Ecto neural progenitor cell (in vitro differentiated cells): Measurements from ENCODE around the gene TSPAN14.

Source experiments
- DNase-seq: peaks from one replicate; pipeline ENCODE4 v3.0.0-alpha.2; 2018; ENCODE audit warnings: low spot score

Gene TSPAN14

DNA sequence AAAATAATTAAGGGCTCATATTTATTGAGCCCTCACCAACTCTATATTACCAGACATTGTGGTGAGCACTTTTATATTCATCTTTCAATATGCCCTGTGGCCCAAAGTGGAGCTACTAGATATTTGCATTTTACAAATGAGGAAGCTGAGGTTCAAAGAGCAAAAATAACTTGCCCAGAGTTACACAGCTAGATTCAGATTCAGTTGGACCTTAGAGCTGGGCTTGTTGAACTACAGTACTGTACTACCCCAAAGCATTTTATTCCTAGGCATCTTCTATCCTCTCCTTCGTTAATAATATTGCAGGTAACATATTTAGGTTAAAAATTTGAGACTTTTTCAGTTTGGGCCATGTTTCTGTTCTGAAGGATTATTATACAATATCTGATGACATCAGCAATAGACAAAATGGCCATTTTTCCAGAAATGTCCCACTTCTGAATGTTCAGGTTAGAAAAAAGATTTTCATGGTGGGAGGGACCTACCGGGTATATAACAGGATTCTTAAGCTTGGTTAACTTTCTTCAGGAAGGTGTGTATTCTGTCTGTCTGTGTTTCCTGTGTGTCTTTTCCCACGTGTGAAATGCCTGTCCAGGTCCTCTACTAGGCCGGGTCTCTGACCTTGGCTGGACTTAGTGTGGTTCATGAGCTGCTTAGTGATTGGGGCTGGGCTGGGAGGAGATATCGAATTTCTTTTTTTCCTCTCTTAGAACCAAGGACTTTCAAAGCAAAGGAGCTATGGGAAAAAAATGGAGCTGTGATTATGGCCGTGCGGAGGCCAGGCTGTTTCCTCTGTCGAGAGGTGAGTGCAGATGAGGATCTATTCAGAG, 32.2 kb upstream of the TSPAN14 start:
- DNase-seq = no peak

DNA sequence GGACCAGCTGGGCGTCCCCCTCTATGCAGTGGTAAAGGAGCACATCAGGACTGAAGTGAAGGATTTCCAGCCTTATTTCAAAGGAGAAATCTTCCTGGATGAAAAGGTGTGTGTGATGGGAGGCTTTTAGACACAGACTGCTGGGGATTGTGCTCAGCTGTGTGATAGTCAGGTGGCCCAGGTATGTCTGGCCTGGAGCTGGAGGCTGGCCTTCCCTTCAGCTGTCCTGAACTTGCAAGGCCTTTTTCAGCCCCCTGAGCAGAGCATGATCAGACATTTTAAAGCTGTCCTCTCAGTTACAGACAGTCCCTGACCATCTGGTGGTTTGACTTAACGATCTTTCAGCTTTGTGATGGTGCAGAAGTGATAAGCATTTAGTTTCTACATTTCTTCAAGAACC, 28.2 kb upstream of the TSPAN14 start:
- DNase-seq = no peak

DNA sequence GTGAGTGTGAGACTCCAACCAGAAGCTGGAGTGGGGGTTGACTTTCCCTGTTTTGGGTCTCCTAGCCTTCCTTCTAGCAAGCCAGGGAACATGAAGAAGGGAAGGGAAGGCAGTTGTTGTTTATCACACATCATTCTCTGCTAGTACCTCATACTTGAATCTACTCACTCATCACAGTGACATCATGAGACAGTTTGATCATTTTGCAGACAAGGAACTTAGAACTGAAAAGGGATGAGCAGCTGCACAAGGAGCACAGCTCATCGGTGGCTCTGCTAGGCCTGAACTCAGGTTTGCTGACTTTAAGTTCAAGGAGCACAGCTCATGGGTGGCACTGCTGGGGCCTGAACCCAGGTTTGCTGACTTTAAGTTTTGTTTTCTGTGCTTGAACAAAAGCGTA, 26.6 kb upstream of the TSPAN14 start:
- DNase-seq = no peak

DNA sequence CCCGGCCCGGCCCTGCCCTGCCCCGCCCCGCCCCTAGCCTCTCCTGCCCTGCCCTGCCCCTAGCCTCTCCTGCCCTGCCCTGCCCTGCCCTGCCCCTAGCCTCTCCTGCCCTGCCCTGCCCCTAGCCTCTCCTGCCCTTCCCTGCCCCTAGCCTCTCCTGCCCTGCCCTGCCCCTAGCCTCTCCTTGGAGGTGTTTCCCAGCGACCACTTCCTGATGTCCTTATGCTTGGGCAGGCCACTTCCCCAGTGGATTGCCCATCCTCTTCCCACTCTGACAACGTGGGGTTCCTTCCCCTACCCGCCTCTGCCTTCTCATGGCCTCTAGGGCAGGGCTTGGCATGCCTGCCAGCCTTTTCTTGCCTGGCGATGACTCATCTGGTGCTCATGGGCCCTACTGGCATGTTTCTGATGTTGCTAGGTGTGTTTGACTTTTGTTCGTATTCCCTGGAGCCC, 24.6 kb upstream of the TSPAN14 start:
- DNase-seq = no peak

DNA sequence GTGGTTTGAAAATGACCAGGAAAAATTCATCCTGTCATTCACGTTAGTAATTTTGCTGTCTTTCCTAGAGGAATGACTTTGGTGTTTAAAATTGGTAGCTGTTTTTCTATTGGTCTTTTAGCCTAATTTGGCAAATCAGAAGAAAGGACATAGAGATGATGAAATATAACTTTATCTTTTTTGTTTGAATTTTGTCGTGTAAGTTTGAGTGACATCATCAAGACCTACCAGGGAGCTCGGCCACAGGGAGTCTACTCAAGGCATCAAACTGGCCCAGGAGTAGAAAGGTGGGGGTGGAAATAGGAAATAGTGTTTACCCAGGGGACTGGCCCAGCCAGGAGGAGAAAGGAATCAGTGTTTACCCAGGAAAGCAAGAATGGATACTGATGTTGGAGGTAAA, 21.0 kb upstream of the TSPAN14 start:
- DNase-seq = no peak

DNA sequence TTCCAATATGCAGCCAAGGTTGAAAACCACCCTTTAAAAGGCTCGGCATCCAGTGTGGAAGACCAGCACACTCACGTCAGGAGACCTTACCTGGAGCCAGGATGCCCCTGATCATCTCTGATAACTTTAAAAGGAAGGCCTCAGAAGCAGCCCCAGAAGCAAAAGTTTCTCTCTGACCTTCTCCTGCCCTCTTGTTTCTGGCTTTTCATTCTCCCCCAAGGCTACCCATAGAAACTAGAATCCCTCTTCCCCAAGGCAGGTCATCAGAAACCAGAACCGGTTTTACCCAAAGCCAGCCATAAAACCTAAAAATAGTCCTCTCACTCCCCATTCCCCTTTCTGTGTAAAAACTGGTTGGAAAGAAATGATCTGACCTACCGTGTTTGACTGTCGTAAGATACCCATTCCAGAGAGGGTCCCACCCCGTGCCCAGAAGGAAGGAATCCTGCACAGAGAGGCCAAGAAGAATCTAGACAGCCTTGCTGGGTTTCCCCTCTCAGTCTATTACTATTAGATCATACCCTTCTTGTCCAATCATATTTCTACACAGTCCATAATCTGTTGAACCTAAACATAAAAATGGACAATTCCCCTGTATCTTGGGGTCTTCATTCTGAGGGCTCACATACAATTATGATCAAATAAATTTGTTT, 17.5 kb upstream of the TSPAN14 start:
- DNase-seq = no peak

DNA sequence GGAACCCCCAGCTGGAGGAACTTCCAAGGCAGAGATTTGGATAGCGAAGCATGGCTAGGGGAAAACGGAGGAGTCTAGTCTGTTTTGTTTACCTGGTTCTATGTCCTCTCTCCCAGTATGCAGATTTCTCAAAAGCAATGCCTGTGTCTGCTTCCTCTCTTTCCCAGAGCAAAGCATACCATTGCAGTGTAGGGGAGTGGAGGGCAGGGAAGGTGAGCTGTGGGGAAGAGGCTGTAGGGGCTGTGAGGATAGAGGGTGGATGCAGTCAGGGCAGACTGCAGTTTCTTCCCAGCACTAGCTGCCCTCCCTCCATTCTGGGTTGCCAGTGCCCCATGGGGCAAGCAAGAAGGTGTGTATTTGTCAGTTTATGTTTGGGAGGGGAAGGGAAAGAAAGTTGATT, 16.9 kb upstream of the TSPAN14 start:
- DNase-seq = no peak

DNA sequence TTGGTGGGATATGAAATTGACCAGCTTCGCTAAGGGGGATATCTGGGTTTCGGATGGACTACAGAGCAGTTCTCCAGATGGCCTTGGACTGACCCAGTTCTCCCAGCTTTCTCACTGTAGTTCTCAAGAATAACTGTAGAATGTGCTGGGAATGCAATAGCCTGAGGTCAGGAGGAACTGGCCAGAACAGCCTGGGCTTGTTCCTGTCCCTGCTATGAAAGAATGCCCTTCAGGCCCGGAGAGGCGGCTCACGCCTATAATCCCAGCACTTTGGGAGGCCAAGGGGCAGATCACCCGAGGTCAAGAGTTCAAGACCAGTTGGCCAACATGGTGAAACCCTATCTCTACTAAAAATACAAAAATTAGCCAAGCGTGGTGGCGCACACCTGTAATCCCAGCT, 12.3 kb upstream of the TSPAN14 start:
- no peak for DNase-seq

DNA sequence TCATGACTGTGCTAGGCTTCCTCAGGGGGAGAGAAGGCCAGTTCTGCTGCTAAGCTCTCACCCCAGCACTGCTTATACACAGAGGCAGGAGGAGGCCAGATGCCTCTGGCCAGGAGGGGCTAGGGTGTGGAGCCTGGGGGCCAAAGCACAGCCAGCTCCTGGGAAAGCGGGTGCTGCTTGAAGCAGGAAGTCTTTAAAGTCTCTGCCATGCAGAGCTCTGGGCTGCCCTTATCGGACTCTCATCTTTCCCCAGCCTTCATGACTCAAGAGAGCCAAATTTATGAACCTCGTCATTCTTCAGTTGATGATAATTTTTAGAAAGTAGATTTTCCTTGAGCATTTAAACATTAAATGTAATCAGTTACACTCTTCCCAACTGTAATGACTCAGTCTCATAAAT, 11.2 kb upstream of the TSPAN14 start:
- DNase-seq = no peak

DNA sequence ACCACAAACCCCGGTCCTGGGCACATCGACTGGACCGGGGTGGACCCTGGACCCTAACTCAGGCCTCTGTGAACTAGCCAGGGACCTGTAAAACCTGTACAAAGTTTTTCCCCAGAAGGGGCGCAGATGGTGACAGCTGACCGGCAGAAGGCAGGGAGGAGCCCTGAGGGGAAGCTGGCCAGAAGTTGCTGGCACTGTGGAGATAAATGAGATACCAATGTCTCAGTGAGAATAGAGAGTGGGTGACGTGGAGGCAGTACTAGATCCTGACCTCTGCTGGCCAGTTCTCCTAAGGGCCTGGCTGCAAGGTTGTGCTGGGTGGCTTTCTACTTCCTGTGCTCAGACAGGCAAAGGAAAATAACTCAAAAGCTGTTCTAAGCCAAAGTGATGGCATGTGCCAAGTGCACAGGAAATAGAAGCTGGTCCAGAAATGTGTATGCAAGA, 10.6 kb upstream of the TSPAN14 start:
- no peak for DNase-seq

DNA sequence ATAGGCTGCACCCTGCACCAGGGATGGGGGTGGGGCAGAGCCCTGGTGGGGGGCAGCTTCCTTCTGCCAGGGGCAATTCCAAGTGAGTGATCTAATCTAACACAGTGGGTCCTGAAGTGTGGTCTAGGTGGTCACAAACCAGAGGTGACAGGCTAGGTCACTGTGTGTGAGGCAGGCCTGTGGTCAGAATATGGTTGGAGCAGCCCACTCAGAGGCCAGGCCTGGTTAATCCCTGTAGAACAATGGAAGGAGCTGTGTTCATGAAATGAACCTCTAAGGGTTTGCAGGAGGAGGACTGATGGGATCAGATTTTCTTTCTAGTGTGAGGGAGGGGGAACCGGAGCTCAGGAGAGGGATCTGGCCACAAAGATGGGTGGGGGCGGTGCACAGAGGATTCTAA, 10.0 kb upstream of the TSPAN14 start:
- no peak for DNase-seq

DNA sequence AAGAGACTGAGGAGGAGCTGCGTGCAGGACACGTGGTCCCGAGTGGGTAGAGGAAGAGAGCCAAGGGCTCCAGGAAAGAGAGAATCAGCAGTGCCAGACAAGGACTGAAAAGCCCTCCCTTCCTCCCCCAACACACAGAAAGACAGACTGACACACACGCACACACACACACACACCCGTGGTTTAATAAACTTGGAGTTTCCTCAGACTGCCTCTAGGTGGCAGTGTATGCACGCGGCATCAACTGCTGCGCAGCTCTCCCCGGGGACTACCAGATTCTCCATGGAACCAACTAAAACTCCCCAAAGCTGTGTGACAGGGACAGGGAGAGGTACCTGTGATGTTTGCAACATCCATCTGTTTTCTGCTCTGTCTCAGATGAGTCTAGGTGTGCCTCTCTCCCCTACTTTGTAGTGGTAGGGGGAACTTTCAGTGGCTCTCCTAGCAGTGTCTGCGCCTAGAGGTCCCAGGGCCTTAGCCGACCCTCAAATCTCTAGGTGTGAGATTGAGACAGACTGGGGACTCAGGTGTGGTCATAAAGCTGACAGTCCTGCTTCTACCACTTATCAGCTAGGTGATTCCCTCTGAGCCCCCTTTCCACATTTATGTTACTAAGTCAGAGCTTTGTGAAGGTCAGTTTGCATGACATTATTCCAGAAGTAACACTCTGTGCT, 9.3 kb upstream of the TSPAN14 start:
- DNase-seq = no peak

DNA sequence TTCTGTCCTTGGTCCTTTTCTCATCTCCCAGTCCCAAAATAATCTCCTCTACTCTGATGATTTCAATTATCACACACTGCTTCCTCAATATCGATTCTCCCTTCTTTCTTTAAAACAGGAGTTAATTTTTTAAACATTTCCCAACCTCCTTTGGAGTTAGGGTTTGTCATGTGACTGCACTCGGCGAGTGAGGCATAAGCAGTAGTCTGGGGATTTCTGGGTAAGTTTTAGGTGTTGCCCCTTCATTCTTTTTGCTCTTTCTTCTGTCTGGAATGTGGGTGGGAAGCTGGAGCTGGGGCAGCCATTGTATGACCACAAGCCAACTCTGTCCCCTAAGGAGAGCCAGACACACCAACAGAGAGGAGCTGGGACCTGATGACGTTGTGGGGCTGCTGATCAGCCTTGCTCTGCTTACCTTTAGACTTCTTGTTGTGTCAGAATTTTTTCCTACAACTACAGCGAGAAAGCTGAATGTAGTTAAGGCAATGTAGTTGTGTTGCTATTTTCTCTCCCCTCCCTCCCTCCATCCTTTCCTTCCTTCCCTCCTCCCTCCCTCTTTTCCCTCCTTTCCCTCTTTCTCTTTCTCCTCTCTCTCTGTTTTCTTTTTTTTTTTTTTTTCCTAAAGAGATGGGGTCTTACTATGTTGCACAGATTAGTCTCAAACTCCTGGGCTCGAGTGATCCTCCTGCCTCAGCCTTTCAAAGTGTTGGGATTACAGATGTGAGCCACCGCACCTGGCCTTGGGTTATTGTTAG, 6.5 kb upstream of the TSPAN14 start:
- DNase-seq = no peak

DNA sequence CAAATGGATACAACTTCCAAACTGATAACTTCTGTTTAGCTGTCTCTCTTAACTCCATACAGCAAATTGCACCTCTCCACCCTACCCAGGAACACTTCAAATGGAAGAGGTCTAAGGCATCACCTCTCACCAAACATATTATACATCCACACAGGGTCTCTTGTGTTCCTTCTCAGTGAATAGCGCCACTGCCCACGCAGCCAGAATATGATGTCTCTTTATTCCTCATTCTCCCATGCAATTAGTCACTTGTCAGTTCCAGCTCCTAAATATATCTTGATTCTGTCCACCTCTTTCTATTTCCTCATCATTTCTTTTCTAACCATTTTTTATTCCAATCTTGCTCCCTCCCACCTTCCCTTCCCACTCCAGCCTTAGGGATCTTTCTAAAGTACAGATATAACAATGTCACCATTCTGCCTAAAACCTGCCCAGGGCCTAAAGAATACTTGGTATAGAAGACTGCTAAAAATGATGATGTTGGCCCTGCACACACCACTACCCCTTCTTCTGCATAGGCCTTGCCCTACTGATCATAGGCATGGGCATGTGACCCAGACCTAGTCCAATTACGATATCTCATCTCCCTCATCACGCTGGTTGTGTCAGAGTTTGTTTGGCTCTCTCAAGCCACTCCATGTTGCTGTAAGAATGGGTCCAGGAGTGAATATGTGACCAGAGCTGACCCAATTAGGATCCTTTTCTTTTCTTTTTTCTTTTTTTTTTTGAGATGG, 5.7 kb upstream of the TSPAN14 start:
- no peak for DNase-seq

DNA sequence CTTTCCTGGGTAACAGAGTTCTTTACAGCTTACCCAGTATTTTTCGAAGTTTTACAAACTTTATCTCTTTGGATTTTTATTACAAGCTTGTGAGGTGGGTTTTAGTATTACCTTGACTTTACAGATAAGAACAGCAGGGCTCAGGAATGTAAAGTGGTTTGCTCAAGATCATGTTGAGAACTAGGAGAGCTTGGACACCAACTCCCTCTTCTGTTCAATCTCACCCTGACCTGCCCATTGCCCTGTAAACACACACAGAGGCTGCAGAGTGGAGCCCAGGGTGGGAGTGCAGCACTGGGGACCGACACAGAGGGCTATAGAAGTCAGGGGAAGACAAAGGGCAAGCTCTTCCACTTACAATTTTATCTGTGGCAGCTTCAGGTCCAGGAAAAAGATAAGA, 4.6 kb upstream of the TSPAN14 start:
- no peak for DNase-seq

DNA sequence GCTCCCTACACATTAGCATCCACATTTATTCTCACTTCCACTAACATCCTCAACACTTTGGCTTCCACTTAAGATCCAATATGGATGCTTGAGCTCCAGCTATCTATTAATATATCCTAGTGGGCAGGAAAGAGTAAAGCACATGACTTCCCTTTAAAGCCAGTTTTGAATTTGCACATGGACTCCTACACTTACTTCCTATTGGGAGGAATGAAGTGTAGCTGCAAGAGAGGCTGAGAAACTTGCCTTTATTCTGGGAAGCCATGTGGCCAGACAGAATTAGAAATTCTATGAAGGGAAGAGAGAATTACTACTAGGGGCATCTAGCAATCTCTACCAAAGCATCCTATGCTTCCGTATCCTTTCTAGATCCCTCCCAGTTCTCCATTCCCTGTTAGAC, 3.0 kb upstream of the TSPAN14 start:
- no peak for DNase-seq

DNA sequence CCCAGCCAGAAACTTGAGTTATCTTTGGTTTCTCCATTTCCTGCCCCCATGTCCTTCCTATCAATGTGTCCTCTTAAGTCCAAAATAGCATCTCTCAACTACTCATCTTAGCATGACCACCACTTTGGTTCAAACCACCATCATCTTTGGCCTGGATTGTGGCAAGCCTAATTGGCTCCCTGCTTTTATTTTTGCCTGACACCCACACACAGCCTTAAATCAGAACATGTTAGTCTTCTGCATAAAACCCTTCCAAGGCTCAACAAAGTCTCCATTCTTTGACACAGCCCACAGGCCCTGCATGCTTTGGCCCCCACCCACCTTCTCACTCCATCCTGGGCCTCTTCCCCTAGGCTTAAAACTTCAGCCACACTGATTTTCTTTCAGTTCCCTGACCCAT, 2.0 kb upstream of the TSPAN14 start:
- no peak for DNase-seq

DNA sequence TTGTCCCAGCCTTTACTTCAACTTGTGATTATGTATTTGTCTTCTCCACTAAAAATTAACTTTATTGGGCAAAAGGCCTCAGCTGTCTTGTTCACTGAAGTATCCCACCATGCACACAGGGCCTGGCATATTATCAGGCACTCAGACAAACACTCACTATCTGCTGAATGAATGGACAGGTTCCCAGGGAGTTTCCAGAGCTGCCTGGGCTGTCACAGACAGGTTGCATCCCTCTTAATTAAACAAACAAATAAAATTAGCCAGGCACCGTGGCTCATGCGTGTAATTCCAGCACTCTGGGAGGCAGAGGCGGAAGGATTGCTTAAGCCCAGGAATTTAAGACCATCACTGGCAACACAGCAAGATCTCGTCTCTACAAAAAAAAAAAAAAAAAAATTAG, 1.5 kb upstream of the TSPAN14 start:
- no peak for DNase-seq

DNA sequence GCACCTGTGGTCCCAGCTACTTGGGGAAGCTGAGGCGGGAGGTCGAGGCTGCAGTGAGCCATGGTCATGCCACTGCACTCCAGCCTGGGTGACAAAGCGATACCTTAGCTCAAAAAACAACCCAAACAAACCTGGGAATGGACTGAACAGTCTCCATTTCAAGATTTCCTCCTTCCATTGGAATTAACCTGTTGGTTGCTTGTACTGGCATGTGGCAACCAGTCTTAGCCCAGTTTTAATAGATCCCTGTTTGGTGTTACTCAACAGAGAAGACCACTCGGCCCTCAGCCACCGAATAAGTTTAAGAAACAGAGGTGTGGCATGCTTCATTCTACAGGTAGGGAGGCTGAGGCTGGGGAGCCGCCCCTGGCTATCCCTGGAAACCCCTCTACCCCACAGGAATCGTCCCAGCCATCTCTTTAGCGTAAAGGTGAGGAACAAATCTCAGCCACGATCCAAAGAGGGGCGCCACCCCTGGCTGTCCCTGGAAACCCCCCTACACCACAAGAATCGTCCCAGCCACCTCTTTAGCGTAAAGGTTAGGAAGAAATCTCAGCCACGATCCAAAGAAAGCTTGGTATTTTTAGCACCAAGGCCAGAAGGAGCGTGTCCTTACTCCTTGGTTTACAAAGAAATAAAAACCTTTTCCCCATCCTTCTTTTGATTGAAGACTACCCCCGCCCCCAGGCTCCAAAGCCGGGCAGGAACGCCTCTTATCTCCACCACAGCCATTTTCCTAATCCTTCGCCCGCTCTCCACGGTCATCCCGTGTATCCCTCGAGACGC, 861 bp upstream of the TSPAN14 start:
- DNase-seq = no peak

DNA sequence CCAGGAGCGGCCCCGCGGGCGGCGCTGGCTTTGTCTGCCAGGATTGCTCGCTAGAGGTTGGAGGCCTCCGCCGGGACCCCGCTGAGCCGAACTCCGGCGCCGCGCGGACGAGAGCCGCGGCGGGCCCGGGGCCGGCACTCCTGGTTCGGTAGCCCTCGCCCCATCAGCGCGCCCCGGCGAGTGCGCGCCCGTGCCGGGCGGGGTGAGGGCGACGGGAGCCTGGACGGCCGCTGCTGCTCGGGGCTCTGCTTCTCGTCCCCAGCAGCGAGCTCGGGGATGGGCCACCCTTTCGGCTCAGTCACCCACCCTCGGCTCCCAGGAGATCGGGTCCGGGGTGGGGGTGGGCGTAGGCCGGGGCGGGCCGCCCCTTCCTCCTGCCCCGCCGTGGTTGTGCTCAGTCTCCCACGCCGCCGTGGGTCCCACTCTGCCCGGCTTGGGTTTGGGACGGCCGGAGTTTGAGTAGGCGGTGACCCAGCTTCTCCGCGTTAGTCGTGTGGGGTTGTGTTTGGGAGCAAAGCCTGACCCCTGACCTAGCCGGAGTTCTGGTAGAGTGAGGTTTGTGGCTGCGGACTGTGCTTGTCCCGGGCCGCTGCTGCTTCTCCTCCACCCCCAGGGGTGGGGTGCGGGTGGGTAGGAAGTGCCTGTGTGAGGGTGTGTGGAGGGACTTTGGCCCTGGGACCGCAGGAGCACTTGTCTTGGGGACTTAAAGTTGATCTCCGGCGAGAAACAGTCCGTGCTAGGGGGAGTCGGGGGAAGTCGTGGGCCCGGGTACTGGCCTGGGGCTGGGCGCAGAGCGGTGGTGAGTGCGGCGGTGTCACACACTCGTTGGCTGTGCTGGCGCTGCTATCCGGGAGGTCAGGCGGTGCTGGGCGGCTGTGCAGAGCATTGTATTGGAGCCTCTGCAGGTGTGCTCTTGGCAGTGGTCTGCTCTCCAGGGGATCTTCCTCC, 677 bp downstream of the TSPAN14 start:
- no peak for DNase-seq
